NB4 (cell line): ENCODE measurements around the gene NGEF.
A peak's percentile ranks its signal among the peaks of the same experiment; 100 is the strongest.

Source experiments
- DNase-seq: peaks from one replicate; pipeline ENCODE4 v3.0.0; 2010; ENCODE audit warnings: low read depth
- H3K4me3 ChIP-seq: one replicate; pipeline ENCODE4 v1.5.1; 2011; ENCODE audit warnings: mild to moderate bottlenecking, low read depth, low read length, moderate library complexity
- MYC ChIP-seq: IDR thresholded peaks from 2 replicates; pipeline ENCODE4 v1.6.1; 2011; ENCODE audit warnings: low read depth, low read length
- POLR2A ChIP-seq: IDR thresholded peaks from 2 replicates; pipeline ENCODE4 v1.6.1; 2011; ENCODE audit warnings: mild to moderate bottlenecking; ENCODE audit not compliant: insufficient read length; ENCODE audit errors: extremely low read depth
- TF ChIP-seq, protein P1 (sequence below): IDR thresholded peaks from 2 replicates; pipeline ENCODE4 v1.6.1; 2011; ENCODE audit warnings: low read depth, low read length
- TF ChIP-seq, protein P2 (sequence below): IDR thresholded peaks from one replicate; pipeline ENCODE4 v1.5.1; 2012; ENCODE audit warnings: low read depth, low read length

NGEF gene, protein sequence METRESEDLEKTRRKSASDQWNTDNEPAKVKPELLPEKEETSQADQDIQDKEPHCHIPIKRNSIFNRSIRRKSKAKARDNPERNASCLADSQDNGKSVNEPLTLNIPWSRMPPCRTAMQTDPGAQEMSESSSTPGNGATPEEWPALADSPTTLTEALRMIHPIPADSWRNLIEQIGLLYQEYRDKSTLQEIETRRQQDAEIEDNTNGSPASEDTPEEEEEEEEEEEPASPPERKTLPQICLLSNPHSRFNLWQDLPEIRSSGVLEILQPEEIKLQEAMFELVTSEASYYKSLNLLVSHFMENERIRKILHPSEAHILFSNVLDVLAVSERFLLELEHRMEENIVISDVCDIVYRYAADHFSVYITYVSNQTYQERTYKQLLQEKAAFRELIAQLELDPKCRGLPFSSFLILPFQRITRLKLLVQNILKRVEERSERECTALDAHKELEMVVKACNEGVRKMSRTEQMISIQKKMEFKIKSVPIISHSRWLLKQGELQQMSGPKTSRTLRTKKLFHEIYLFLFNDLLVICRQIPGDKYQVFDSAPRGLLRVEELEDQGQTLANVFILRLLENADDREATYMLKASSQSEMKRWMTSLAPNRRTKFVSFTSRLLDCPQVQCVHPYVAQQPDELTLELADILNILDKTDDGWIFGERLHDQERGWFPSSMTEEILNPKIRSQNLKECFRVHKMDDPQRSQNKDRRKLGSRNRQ

DNA sequence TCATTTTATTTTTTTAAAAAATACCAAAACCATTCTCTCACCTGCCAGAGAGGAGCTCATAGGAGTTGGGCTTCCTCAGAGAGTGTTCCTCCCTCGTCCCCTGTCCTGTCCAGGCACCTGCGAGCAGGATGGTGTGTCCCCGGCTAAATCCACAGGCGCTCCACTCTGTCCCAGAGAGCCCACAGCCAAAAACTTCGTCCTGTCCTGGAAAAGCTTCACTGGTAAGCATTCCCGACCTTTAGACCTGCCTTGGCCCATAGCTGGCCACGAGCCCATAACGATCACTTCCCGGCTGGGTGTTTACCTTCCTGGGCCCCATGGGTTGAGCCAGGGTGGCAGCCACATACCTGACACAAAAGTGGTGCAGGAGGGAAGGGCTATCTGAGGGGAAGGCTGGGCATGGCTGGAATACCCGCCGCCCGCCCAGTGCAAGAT lies at the start of gene NGEF:
Gene NGEF, minus strand, starts transcription at position 230 of the 435 bp plus-strand sequence. CDS start 38,366 bp downstream, outside the sequence.
- H3K4me3 ChIP-seq, result no peak within 1 kb of the TSS
- no peak for TF ChIP-seq MYC
- DNase-seq, result no peak

DNA sequence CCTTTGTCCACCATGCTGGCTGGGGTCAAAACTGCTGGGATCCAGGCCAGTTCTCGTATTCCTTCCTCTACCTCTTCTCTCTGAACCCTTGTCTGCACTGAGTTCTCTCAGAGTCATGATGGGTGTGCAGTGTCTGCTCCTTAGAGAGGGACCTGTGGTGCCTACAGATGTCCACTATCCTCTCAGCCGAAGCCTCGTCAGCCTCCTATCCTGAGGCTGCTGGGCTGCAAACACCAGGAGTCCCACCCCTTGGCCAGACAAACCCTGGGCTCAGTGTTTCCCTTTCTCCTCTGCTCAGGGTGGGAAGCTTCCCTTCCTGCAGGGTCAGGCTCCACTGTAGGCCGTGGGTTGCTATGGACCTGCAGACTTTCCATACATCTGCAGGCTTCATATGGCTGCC lies 49.4 kb upstream of the NGEF start:
- TF ChIP-seq MYC, result no peak
- peak; percentile 2 for TF ChIP-seq POLR2A
- TF ChIP-seq, protein P1, sequence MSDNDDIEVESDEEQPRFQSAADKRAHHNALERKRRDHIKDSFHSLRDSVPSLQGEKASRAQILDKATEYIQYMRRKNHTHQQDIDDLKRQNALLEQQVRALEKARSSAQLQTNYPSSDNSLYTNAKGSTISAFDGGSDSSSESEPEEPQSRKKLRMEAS, result no peak
- peak overlapping the region; percentile 100 for H3K4me3 ChIP-seq

DNA sequence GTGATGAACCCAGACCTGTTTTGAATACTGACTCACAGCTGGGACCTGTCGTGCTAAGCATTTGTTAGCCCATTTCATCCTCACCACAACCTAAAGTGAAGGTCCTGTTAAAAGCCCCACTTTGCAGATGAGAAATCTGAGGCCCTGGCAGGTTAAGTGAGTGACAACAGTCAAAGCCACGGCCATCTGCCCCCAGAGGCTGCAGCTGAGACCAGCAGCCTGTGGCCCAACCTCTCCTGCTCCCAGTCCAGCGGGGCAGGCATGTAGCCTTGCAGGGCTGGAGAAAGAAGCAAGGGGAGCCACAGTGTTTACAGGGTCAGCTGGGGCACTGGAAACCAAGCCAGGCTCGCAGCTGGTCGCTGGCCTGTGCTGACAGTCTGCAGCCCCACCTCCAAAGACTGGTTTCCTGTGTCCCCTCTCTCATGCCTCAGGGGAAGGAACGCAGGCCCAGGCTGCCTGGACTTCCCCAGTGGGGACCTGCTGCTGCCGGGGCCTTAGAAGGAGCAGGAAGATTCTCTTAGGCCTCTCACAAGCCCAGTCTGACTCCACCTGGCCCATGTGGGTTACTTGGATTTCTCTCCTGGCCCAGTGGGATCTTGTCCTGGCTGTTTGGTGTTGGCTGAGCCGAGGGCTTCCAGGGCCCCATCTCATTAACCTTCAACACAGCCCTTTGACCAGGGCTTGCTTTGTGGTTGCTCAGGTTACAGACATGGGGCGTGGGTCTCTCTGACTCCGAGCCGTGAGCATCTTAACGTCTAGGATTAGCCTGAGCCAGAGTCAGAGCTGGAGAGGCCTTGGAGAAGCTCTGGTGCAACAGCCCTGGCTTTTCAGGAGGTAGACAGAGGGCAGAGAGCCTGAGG lies 48.8 kb upstream of the NGEF start:
- TF ChIP-seq MYC (no peak), POLR2A (peak; percentile 3)
- TF ChIP-seq, protein P2, sequence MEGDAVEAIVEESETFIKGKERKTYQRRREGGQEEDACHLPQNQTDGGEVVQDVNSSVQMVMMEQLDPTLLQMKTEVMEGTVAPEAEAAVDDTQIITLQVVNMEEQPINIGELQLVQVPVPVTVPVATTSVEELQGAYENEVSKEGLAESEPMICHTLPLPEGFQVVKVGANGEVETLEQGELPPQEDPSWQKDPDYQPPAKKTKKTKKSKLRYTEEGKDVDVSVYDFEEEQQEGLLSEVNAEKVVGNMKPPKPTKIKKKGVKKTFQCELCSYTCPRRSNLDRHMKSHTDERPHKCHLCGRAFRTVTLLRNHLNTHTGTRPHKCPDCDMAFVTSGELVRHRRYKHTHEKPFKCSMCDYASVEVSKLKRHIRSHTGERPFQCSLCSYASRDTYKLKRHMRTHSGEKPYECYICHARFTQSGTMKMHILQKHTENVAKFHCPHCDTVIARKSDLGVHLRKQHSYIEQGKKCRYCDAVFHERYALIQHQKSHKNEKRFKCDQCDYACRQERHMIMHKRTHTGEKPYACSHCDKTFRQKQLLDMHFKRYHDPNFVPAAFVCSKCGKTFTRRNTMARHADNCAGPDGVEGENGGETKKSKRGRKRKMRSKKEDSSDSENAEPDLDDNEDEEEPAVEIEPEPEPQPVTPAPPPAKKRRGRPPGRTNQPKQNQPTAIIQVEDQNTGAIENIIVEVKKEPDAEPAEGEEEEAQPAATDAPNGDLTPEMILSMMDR, result peak; percentile 31
- TF ChIP-seq, protein P1, result peak; percentile 39; the same call in 1 of the 2 replicates
- DNase-seq, result peak; percentile 77
- H3K4me3 ChIP-seq, result peak overlapping the region; percentile 100

More for the DNA sequence above, 49.4 kb upstream of the NGEF start:
- DNase-seq, result peak; percentile 33

DNA sequence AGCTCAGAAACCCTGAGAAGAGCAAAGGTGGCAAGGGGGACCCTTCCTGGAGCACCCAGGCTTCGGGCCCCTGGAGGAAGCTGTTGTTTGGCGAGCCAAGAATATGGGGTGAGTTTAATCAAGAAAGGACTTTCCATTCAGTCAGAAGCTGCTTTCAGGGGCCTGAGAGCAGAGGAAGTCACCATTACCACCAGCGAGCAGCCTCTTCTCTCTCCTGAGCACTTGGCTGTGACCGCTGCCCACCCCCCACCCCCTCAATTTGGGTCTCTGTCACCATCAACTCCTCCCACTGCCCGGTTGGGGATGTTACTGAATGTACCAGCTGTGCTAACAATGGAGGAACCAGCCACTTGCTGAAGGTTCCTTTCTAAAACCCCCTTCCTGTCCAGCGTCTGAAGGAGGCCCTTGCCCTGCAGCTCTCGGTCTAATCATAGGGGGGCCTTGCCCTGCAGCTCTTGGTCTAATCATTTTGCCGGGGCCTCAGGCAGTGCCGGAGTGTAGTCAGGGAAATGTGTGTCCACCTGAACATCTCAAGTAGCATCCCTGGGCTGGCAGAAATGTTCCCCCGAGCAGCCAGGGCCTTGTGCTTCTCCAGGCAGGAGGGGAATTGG lies 48.0 kb upstream of the NGEF start:
- H3K4me3 ChIP-seq, result peak overlapping the region; percentile 100
- peak; percentile 88 for DNase-seq
- TF ChIP-seq, protein P1, result no peak
- TF ChIP-seq POLR2A, result peak; percentile 17

DNA sequence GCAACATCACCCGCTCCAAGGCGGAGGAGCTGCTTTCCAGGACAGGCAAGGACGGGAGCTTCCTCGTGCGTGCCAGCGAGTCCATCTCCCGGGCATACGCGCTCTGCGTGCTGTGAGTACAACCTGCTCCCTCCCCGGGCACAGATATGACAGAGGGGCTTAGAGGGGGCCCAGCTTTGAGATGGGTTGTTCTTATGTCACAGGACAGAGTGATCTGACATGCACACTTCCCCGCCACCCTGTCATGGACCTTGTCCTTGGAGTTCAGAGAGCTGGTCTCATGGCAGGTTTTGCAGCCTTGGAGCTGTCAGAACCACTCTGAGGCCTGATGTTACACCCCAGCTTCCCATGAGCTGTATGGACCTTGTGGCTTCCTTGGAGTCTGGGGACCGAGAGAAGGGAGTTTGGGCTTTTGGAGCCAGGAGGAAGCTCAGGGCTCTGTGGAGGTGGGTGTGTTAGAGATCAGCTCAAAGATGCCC lies 47.5 kb upstream of the NGEF start:
- DNase-seq, result no peak
- TF ChIP-seq, protein P2, result no peak
- no peak for TF ChIP-seq POLR2A
- TF ChIP-seq MYC, result no peak
- TF ChIP-seq, protein P1, result no peak
- peak overlapping the region; percentile 100 for H3K4me3 ChIP-seq

DNA sequence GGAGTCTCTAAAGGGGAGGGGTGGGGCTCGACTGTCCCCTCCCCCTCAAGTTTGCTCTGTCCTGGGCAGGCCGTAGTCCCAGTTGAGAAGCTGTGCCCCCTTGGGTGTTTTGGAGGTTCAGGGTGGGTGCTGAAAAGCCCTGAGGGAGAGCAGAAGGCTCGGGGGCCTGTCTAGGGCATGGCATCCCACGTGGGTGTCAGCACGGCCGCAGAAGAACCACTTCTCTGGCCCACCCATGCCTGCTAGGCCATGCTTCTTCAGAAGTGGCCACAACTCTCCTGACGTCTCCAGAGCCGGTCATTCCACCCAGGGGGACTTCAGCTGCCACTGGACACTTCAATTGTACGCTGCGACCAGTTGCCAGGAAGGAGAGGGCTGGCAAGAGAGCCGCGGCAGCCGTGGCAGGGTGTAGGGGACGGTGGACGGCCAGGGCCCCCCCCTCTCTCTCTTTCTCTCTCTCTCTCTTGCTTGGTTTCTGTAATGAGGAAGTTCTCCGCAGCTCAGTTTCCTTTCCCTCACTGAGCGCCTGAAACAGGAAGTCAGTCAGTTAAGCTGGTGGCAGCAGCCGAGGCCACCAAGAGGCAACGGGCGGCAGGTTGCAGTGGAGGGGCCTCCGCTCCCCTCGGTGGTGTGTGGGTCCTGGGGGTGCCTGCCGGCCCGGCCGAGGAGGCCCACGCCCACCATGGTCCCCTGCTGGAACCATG lies 46.9 kb upstream of the NGEF start, which contains the start of gene INPP5D:
Gene INPP5D, plus strand, starts transcription at position 546 of the 704 bp plus-strand sequence. Its CDS starts 137 bp downstream, at position 683.
- H3K4me3 ChIP-seq, result peak within 1 kb of the TSS; percentile 100
- TF ChIP-seq, protein P1, result peak; percentile 89
- peak; percentile 71 for TF ChIP-seq MYC
- TF ChIP-seq POLR2A, result peak; percentile 83
- TF ChIP-seq, protein P2, result no peak
- DNase-seq, result peak; percentile 98
